Measurements from ENCODE around the gene PEX1.
"Not testable (repeated sequence)": the region's sequence is repeated elsewhere in the genome, so short reads cannot be mapped to it uniquely, and the experiment has no call there.

The PEX1 gene

DNA sequence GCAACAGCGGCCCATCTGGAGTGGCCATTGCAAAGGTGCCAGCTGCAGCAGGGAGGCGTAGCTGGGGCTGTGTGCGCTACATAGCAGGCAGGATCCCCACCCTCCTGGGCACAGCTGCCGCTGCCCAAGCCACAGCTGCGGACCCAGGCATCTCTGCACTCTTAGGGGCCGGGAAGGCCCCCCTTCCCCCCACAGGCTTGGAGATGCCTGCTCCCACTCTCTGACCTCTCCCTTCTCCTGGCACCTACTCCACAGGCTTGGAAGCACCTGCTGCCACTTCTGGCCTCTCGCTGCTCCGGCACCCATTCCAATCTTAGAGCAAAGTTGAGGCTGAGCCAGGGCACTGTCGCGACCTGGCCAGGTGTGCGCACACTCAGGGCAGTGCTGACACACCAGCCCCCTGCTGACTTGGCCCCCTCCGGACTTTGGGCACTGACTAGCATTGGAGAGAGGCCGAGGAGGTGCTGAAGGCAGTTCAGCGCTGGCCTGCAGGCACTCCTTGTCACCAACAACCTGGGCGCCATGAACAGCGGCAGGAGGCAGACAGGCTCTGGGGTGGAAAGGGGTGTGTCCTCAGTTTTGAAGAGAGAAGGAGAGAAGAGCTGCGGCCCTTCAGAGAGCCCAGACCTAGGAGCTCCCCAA is 18.7 kb upstream of the PEX1 start:
- H3K27ac ChIP-seq (ENCODE audit: insufficient read depth, low read length, poor library complexity, severe bottlenecking): no peak overlapping the region
- no peaks in the 10 kb centered on the region for H3K27me3 ChIP-seq (replicated peaks; ENCODE audit: control insufficient read depth, insufficient read depth, low read length, poor library complexity, severe bottlenecking)
- no peak overlapping the region for H3K4me3 ChIP-seq (ENCODE audit: insufficient read depth, low read depth, low read length, poor library complexity, severe bottlenecking)
- no peaks in the 10 kb centered on the region for H3K36me3 ChIP-seq (ENCODE audit: control insufficient read depth, insufficient read depth, low read length)
- H3K4me1 ChIP-seq (ENCODE audit: control insufficient read depth, insufficient read depth, low read length, poor library complexity, severe bottlenecking): no peaks in the 10 kb centered on the region
- no peak for DNase-seq
- no peaks in the 10 kb centered on the region for H3K9me3 ChIP-seq (ENCODE audit: control insufficient read depth, low read length)

DNA sequence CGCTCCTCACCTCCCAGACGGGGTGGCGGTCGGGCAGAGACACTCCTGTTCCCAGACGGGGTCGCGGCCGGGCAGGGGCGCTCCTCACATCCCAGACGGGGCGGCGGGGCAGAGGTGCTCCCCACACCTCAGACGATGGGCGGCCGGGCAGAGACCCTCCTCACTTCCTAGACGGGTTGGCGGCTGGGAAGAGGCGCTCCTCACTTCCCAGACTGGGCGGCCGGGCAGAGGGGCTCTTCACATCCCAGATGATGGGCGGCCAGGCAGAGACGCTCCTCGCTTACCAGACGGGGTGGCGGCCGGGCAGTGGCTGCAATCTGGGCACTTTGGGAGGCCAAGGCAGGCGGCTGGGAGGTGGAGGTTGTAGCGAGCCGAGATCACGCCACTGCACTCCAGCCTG is 16.8 kb upstream of the PEX1 start:
- DNase-seq; H3K36me3 ChIP-seq (ENCODE audit: control insufficient read depth, insufficient read depth, low read length); H3K4me3 ChIP-seq (ENCODE audit: insufficient read depth, low read depth, low read length, poor library complexity, severe bottlenecking); H3K9me3 ChIP-seq (ENCODE audit: control insufficient read depth, low read length); H3K27me3 ChIP-seq (replicated peaks; ENCODE audit: control insufficient read depth, insufficient read depth, low read length, poor library complexity, severe bottlenecking); H3K4me1 ChIP-seq (ENCODE audit: control insufficient read depth, insufficient read depth, low read length, poor library complexity, severe bottlenecking); H3K27ac ChIP-seq (ENCODE audit: insufficient read depth, low read length, poor library complexity, severe bottlenecking): not testable (repeated sequence)

DNA sequence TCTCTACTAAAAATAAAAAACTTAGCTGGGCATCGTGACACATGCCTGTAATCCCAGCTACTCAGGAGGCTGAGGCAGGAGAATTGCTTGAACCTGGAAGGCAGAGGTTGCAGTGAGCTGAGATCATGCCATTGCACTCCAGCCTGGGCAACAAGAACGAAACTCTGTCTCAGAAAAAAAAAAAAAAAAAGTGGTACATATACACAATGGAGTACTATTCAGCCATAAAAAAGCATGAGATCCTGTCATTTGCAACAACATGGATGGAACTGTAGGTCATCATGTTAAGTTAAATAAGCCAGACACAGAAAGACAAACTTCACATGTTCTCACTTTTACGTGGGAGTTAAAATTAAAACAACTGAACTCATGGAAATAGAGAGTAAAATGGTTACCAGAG is 15.2 kb upstream of the PEX1 start:
- not testable (repeated sequence) for H3K27me3 ChIP-seq (replicated peaks; ENCODE audit: control insufficient read depth, insufficient read depth, low read length, poor library complexity, severe bottlenecking); H3K27ac ChIP-seq (ENCODE audit: insufficient read depth, low read length, poor library complexity, severe bottlenecking); H3K4me3 ChIP-seq (ENCODE audit: insufficient read depth, low read depth, low read length, poor library complexity, severe bottlenecking); DNase-seq; H3K9me3 ChIP-seq (ENCODE audit: control insufficient read depth, low read length); H3K36me3 ChIP-seq (ENCODE audit: control insufficient read depth, insufficient read depth, low read length); H3K4me1 ChIP-seq (ENCODE audit: control insufficient read depth, insufficient read depth, low read length, poor library complexity, severe bottlenecking)

DNA sequence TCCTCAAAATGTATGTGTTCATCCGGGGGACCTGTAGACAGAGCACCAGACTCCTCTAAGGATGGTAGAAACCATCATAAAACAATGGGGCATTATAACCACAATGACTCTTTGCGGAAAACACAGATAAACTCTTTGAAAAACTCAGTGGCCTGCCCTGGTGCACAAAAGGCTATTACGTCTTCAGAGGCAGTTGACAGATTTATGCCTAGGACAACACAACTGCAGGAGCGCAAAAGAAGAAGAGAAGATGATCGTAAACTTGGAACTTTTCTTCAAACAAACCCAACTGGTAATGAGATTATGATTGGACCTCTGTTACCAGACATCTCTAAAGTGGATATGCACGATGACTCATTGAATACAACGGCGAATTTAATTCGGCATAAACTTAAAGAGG is 6.3 kb upstream of the PEX1 start:
- no peak overlapping the region for H3K4me3 ChIP-seq (ENCODE audit: insufficient read depth, low read depth, low read length, poor library complexity, severe bottlenecking)
- peaks cover 79% of the 10 kb centered on the region for H3K36me3 ChIP-seq (ENCODE audit: control insufficient read depth, insufficient read depth, low read length)
- H3K9me3 ChIP-seq (ENCODE audit: control insufficient read depth, low read length): no peaks in the 10 kb centered on the region
- DNase-seq: no peak
- H3K27me3 ChIP-seq (replicated peaks; ENCODE audit: control insufficient read depth, insufficient read depth, low read length, poor library complexity, severe bottlenecking): no peaks in the 10 kb centered on the region
- no peak overlapping the region for H3K27ac ChIP-seq (ENCODE audit: insufficient read depth, low read length, poor library complexity, severe bottlenecking)
- no peaks in the 10 kb centered on the region for H3K4me1 ChIP-seq (ENCODE audit: control insufficient read depth, insufficient read depth, low read length, poor library complexity, severe bottlenecking)

DNA sequence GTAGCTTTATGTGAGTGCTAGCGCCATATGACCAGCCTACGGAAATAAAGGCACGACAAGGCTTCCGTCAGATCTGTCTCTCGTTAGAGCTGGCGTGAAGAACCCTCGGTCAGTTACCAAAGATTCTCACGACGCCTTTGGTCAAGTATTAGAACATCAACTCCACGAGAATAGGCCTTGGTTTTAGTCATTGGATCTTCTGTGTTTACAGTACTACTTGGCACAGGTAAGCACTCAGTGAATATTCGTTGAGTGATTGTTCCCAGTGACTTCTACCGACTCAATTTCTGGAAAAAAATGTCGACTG is 591 bp upstream of the PEX1 start:
- Histone ChIP-seq H3K27ac (ENCODE audit: insufficient read depth, low read length, poor library complexity, severe bottlenecking) (peak overlapping the region; percentile 90), H3K36me3 (ENCODE audit: control insufficient read depth, insufficient read depth, low read length) (peaks cover 34% of the 10 kb centered on the region), H3K4me3 (ENCODE audit: insufficient read depth, low read depth, low read length, poor library complexity, severe bottlenecking) (peak overlapping the region; percentile 77), H3K9me3 (ENCODE audit: control insufficient read depth, low read length) (no peaks in the 10 kb centered on the region), H3K4me1 (ENCODE audit: control insufficient read depth, insufficient read depth, low read length, poor library complexity, severe bottlenecking) (peaks cover 10% of the 10 kb centered on the region), H3K27me3 (replicated peaks; ENCODE audit: control insufficient read depth, insufficient read depth, low read length, poor library complexity, severe bottlenecking) (no peaks in the 10 kb centered on the region)
- DNase-seq: no peak

DNA sequence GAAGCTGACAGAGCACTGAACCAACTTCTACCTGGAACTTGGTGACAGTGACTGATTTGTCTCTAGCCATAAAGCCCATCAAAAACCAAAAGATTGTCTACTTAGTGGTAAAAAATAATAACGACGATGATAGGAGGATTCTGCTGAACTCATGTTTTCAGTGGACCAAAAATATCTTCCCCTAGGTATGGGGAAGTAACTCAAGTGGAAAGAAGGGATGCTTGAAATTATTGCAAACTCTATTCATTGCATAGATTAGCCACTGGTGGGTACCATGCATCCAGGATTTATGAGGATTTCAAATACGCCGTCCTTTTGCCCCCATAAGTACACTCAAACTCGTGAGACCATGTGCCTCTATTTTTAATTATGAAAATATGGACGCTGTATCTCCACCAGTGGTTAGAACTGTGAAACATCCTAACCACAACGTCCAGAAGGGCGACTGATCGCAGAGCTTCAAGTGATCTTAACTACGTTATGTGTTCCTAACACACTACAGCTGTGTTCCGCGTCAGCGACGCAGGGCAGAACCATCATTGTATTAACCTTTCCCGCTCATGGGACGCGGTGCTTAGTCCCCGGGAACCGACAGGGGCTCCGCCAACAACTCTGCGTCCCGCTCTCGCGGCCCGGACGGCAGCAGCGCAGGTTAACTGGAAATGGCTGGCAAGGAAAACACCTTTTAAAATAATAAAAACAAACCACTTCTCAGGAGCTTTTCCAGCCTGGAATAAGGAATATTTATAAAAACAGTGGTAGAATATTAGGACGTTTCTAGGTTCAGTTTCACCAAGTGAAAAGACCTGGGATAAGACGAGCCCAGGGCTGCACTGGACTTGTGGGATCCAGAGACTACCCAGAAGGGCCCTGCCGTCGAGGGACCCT is 776 bp downstream of the PEX1 start:
- Histone ChIP-seq H3K27me3 (replicated peaks; ENCODE audit: control insufficient read depth, insufficient read depth, low read length, poor library complexity, severe bottlenecking) (no peaks in the 10 kb centered on the region), H3K27ac (ENCODE audit: insufficient read depth, low read length, poor library complexity, severe bottlenecking) (peak overlapping the region; percentile 94), H3K36me3 (ENCODE audit: control insufficient read depth, insufficient read depth, low read length) (peaks cover 20% of the 10 kb centered on the region), H3K4me1 (ENCODE audit: control insufficient read depth, insufficient read depth, low read length, poor library complexity, severe bottlenecking) (peaks cover 10% of the 10 kb centered on the region), H3K4me3 (ENCODE audit: insufficient read depth, low read depth, low read length, poor library complexity, severe bottlenecking) (peak overlapping the region; percentile 98), H3K9me3 (ENCODE audit: control insufficient read depth, low read length) (no peaks in the 10 kb centered on the region)
- DNase-seq: peak; percentile 17 to 44 (median 31)

DNA sequence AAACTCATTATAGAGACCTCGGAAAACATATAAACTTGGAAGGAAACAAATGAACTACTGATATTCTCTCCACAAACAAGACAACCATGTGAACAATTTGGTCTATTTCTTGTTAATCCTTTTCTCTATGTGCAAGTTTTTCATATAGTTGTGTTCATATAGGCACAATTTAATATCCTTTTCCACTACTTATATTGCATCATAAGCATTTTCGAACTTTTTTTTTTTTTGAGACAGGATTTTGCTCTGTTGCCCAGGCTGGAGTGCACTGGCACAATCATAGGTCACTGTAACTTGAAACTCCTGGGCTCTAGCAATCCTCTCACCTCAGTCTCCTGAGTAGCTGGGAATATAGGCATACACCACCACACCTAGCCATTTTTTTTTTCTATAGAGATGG is 5.2 kb downstream of the PEX1 start:
- H3K9me3 ChIP-seq (ENCODE audit: control insufficient read depth, low read length): no peaks in the 10 kb centered on the region

DNA sequence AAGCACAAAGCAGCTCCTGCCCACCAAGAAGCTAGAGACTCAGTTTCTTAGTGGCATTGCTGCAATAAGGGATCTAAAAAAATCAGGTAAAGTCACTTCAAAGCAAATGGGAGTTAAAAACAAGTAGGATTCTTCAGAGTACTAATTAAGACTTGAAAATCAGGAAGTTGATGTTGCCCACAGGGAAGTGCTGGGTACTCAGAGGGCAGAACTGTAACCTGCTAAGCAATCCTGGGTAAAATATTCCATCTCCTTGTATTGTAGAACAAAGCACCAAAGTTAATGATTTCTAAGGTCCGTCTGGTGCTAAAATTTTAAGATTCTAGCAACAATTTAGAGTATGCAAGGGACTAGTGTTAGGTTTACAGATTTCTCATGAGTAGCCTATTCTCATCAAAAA is 8.3 kb downstream of the PEX1 start:
- Histone ChIP-seq H3K9me3 (ENCODE audit: control insufficient read depth, low read length) (no peaks in the 10 kb centered on the region), H3K27ac (ENCODE audit: insufficient read depth, low read length, poor library complexity, severe bottlenecking) (no peak overlapping the region), H3K27me3 (replicated peaks; ENCODE audit: control insufficient read depth, insufficient read depth, low read length, poor library complexity, severe bottlenecking) (no peaks in the 10 kb centered on the region), H3K36me3 (ENCODE audit: control insufficient read depth, insufficient read depth, low read length) (peaks cover 16% of the 10 kb centered on the region), H3K4me1 (ENCODE audit: control insufficient read depth, insufficient read depth, low read length, poor library complexity, severe bottlenecking) (no peaks in the 10 kb centered on the region), H3K4me3 (ENCODE audit: insufficient read depth, low read depth, low read length, poor library complexity, severe bottlenecking) (no peak overlapping the region)
- DNase-seq: no peak

More for the DNA sequence above, 5.2 kb downstream of the PEX1 start:
- peaks cover 10% of the 10 kb centered on the region for H3K4me1 ChIP-seq (ENCODE audit: control insufficient read depth, insufficient read depth, low read length, poor library complexity, severe bottlenecking)
- no peak for DNase-seq
- no peaks in the 10 kb centered on the region for H3K27me3 ChIP-seq (replicated peaks; ENCODE audit: control insufficient read depth, insufficient read depth, low read length, poor library complexity, severe bottlenecking)
- H3K4me3 ChIP-seq (ENCODE audit: insufficient read depth, low read depth, low read length, poor library complexity, severe bottlenecking): no peak overlapping the region
- H3K27ac ChIP-seq (ENCODE audit: insufficient read depth, low read length, poor library complexity, severe bottlenecking): no peak overlapping the region
- peaks cover under 1% of the 10 kb centered on the region for H3K36me3 ChIP-seq (ENCODE audit: control insufficient read depth, insufficient read depth, low read length)

DNA sequence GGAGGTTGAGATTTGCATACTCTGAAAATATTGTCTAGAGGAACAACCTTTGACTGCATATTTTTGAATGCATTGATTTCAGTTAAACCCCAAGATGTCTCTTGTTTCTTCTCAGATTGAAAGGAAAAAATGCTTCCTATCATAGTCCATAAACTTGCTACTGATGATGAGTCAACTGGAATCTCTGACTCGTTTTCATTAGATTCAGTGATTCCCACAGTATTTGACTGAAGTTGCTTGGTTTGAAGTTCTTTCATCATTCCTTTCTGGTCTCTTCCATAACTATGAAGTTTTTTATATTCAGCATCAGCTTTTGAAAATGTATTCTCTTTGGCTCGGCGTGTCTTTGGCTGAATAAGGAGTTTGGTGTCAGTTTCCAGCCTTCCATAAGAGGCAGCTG is 10.7 kb downstream of the PEX1 start:
- Histone ChIP-seq H3K27me3 (replicated peaks; ENCODE audit: control insufficient read depth, insufficient read depth, low read length, poor library complexity, severe bottlenecking) (no peaks in the 10 kb centered on the region), H3K9me3 (ENCODE audit: control insufficient read depth, low read length) (no peaks in the 10 kb centered on the region), H3K4me1 (ENCODE audit: control insufficient read depth, insufficient read depth, low read length, poor library complexity, severe bottlenecking) (no peaks in the 10 kb centered on the region), H3K36me3 (ENCODE audit: control insufficient read depth, insufficient read depth, low read length) (peaks cover 20% of the 10 kb centered on the region), H3K27ac (ENCODE audit: insufficient read depth, low read length, poor library complexity, severe bottlenecking) (no peak overlapping the region), H3K4me3 (ENCODE audit: insufficient read depth, low read depth, low read length, poor library complexity, severe bottlenecking) (no peak overlapping the region)
- DNase-seq: no peak

DNA sequence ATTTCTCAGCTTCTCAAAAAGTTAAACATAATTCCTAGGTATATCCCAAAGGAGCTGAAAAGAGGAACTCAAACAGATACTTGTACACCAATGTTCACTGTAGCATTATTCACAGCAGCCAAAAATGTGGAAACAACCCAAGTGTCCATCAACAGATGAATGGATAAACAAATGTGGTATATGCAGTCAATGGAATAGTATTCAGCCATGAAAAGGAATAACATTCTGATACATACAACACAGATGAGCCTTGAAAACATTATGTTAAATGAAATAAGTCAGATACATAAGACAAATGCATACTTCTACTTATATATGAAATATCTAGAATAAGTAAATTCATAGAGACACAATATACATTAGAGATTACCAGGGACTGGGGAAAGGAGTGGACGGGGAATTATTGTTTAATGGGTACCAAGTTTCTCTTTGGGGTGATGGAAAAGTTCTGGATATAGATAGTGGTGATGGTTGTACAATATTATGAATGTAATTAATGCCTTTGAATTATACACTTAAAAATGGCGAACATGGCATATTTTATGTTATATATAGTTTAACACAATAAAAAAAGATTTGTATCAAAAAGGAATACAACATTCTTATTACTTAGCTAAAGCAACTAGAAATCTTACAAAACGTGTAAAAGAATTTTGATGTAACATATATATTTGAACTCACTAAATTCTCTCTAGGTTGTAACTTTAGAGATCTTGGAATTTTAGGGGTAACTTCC is 15.0 kb downstream of the PEX1 start:
- Histone ChIP-seq H3K4me3 (ENCODE audit: insufficient read depth, low read depth, low read length, poor library complexity, severe bottlenecking) (no peak overlapping the region), H3K9me3 (ENCODE audit: control insufficient read depth, low read length) (no peaks in the 10 kb centered on the region), H3K36me3 (ENCODE audit: control insufficient read depth, insufficient read depth, low read length) (peaks cover 27% of the 10 kb centered on the region), H3K4me1 (ENCODE audit: control insufficient read depth, insufficient read depth, low read length, poor library complexity, severe bottlenecking) (no peaks in the 10 kb centered on the region), H3K27me3 (replicated peaks; ENCODE audit: control insufficient read depth, insufficient read depth, low read length, poor library complexity, severe bottlenecking) (no peaks in the 10 kb centered on the region), H3K27ac (ENCODE audit: insufficient read depth, low read length, poor library complexity, severe bottlenecking) (no peak overlapping the region)
- no peak for DNase-seq
